Measurements from ENCODE around the gene PRDM12.

DNA sequence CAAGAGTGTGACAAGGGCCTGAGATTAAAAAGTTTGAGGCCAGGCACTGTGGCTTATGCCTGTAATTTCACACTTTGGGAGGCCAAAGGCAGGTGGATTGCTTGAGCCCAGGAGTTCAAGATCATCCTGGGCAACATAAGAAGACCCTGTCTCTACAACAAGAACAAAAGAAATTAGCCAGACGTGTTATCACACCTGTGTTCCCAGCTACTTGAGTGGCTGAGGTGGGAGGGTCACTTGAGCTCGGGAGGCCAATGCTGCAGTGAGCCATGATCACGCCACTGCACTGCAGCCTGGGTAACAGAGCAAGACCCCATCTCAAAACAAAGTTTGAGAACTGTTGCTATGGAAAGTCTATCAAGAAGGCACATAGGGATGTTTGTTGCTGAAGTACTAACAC, 54.2 kb downstream of the PRDM12 start:
- no peak for TF ChIP-seq POLR2A (IDR thresholded peaks at IDR 0.05)
- TF ChIP-seq, protein P1, sequence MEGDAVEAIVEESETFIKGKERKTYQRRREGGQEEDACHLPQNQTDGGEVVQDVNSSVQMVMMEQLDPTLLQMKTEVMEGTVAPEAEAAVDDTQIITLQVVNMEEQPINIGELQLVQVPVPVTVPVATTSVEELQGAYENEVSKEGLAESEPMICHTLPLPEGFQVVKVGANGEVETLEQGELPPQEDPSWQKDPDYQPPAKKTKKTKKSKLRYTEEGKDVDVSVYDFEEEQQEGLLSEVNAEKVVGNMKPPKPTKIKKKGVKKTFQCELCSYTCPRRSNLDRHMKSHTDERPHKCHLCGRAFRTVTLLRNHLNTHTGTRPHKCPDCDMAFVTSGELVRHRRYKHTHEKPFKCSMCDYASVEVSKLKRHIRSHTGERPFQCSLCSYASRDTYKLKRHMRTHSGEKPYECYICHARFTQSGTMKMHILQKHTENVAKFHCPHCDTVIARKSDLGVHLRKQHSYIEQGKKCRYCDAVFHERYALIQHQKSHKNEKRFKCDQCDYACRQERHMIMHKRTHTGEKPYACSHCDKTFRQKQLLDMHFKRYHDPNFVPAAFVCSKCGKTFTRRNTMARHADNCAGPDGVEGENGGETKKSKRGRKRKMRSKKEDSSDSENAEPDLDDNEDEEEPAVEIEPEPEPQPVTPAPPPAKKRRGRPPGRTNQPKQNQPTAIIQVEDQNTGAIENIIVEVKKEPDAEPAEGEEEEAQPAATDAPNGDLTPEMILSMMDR (IDR thresholded peaks at IDR 0.05) = no peak

Data from uterus (tissue), 2 donors.